Tongue (tissue), 2 donors: Measurements from ENCODE around the gene DCBLD2. TPM values are rescaled to one million over a fixed set of nuclear protein-coding genes. Genes with fewer than 3 reads are reported as not detected.
A peak's percentile ranks its signal among the peaks of the same experiment; 100 is the strongest.

Experiments used
- DNase-seq: peaks from one replicate; pipeline ENCODE4 v3.0.0-alpha.2; 2015
- total RNA-seq: library from RNA; depleted of rRNA; stranded (reverse); fragments of >200 nt; gene quantifications from one replicate; pipeline ENCODE4 v1.2.3, GENCODE V29; 2014

The DCBLD2 gene
- total RNA-seq, 1 donor from 2014 or later, result 42.6 TPM

DNA sequence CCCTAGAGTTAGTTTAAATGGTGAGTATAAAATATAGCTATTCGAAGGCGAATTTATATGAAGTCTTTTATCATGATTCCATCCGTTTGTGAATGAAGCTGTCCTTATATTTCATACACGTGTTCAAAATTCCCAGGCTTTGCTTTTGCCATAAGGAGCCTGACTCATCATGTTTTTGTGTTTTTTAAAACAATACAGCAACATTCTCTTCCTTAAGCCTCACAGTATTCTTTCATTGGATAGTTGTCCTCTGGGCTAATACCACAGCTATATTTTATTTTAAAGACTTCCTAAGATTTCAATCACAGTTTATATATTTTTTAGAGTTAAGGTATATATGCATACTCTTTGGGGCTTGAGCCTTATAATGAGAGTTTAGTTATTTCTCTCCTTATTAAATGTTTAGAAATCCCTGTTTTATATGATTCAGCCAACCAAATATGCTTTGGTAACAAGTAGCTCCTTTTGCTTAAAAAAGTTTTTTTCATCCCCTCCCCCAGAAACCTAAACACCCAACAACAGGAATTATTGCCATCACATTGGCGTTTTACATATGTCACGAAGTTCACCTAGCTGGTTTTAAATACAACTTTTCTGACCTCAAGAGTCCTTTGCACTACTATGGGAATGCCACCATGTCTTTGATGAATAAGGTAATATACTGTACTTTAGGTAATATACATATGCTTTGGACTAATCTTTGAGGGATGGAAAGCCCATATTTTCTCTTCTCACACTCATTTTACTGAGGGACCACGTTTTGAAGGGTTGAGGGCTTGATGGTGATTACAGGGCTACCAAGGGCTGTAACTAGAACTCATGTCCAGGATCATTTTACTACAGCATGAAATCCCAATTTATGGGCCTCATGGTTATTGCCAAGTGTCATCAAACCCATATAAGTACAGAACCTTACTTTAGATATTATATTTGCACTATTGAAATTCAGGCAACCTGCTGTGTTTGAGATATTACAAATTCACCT is 109.9 kb downstream of the DCBLD2 start:
- DNase-seq, result no peak

DNA sequence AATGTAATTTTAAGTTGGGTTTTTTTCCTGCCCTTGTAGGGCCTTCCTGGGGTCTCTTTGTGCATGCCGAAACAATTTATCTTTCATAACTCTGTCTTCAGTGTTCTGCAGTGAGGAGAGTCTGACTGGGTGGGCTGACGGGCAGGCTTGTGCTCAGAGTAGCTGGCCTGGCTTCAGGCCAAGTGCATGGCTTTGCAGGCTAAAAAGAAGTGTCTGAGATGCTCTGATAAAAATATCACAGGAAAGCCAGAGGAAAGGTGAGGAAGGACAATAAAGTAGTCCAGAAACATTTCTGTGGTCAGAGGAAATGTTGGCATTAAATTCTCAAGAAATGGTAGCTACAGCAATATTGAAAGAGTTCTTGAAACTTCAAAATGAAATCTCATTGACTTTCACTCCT is 112.8 kb downstream of the DCBLD2 start:
- peak; percentile 51 for DNase-seq

DNA sequence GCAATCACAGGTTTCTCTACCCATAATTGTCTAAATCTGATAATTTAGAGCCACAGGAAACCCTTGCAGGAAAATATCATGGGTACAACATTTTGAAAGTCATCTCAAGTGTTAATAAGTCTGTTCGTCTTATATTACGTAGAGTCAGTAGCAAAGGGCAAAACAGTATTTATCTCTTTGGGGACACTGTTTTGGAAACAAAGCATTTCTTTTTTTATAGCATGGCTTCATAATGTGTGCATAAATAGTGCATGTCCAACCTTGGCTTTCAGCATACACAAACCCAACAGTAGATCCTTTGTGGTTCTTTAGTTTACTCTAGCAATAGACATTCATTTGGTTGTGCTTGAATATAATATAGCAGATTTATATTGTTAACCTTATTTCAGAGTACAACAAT is 114.3 kb downstream of the DCBLD2 start:
- DNase-seq, result no peak

DNA sequence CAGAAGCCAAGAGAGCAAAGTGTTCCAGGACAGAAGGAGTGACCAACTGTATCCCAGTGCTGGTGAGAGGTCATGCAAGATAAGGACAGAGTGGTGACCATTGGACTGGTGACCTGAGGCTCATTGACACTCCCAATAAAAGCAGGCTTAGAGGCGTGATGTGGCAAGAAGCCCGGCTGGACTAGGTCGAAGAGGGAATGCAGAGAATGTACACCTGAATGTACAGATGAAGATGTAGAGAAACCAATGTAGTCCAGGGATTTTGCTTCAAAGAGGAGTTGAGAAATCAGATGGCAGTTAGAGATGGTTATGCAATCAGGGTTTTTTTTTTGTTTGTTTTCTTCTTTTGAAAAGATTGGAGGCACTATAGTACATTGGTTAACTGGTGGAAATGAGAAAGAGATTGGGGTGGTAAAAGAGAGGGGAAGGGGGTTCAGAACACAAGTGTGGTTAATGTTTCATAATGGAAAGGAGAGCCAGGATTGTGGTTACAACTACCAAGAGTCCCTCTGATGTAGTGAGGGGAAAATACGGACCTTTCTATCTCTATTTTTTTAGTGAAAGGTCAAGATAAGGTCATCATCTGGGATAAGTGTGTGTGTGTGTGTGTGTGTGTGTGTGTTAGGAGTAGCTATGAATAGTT is 115.0 kb downstream of the DCBLD2 start:
- no peak for DNase-seq

- DNase-seq, result no peak
Observed at GRCh38 chr3:98784666-98785600, 116.6 kb downstream of the DCBLD2 start.

DNA sequence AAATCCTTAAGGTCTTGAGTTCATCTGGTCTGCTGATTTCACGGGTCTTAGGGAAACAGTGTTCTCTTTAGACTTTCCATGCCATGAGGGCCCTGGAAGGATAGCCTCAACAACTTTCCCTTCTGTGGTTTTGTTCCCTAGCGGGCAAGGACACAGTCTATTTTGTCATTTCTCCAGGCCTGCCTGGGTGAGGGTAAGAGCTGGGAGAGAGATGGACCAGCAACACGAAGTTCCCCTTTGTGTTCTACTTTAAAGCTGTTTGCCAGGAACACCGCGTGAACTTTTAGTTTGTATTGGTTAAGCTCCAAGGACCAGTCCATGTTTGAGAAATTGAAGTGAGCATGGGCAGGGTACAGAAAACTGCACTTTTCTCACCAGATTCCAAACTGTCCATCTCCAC is 117.5 kb downstream of the DCBLD2 start:
- DNase-seq, result no peak

GRCh38 chr3:98782824-98783500 is 118.5 kb downstream of the DCBLD2 start:
- DNase-seq, result no peak

DNA sequence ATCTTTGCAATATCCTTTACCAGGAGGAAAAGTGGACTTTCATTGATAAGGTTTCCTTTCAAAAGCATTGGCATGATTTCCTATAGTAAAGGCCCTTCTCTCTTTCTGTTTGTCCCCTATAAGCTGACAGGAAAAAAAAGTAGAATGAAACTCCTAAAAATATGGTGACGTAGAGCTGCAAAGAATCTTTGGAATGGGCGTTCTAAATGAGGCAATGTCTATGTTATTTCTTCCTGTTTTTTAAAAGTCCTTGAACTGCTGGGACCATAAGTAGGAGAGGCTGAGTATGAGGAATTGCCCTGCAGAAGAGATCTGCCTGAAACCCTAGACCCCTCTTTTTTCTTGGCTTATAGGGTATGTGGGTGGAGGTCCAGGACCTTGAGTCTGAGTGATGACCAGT is 121.2 kb downstream of the DCBLD2 start:
- DNase-seq, result no peak

DNA sequence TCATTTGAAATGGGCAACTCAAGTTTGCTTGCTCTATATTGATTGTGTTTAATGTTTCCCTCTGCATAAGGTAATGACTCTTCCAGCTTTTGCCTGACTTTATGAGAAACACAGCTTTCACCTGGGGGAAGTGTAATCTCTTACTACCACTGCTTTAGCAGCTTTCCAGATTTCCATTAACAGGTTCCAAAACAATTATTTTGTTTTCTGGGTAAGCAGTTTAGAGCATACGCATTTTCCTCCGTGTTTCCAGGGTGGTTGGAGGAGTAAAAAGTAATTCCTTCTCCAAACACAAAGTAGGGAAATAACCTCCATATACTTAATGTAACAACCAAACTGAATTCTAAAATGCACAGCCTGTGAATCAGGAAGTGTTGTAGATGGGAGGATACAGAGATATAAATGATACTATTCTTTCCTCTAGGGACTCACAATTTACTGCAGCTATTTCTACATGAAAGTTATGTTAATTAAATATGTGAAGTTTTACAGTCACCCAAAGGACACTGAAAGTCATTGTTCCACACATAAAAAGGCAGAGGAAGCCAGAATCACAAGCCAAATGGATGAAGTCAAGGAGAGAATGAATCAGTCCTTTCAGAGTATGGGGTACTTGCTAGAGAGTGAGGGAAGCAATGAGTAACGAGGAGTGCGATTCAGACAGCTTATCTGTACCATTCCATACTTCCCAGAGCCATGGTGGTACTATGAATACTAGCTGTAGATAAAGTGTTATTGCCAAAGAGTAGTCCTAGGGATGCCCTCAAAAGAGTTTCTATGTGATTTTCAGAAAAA is 121.8 kb downstream of the DCBLD2 start:
- peak; percentile 29 for DNase-seq

DNA sequence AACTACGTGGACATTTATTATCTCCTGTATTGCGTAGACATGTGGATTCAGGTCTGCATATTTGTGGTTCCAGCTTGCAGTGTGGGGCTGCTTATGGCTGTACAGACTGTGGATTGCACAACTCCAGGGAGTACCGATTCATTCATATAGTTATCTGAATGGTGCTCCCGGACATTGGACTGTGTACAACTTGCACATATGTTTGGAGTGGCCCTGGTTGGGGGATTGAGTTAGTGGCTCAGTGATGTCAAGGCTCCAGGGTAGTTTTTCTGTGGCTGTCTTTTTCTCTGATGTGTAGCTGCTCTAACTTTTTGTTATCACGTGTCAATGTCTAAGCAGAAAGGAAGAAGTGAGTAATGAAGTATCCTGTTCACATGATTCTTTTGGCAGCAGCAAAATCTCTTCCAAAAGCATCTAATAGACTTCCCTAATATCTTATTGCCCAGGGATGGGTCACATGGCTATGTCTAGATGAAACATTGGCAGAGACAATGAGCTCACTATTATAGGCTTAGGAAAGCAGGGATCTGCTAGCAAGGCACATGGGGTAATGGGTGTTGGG is 122.6 kb downstream of the DCBLD2 start:
- DNase-seq, result no peak

DNA sequence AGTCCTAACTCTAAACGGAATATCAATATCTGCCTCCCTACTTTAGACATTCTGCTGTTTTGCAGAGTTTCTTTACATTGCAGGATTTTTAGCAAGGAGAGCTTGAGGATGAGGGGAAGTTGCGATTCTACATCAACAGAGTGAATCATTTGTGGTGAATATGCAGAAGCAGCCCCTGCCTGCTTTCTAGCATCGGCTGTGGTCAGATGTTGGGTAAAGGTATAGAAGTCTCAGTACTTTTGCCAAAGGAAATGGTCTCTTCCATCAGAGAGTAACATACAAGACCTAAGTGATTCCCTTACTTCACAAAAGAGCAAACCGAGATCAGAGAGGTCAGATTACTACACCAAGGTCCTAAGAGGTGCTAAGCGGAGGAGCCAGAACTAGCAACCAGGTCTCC is 123.1 kb downstream of the DCBLD2 start:
- DNase-seq, result no peak

DNA sequence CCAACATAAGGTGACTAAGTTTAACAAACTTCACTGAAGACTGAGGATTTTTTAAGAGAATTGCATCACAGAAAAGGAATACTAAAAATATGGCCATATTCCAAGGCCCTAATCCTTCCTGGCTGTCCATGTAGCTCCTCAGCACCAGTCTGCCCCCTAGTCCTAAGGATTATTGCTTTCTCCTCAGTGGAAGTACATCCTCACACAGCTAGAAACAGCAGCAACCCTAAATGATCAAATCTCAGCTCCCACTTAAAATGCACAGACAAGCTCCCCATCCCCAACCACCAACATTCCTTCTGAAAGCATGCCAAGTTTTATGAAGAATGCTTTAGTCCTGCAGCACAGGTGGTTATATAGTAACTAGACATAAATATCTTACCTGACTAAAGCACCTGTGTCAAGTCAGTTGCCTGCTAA is 123.7 kb downstream of the DCBLD2 start:
- no peak for DNase-seq

DNA sequence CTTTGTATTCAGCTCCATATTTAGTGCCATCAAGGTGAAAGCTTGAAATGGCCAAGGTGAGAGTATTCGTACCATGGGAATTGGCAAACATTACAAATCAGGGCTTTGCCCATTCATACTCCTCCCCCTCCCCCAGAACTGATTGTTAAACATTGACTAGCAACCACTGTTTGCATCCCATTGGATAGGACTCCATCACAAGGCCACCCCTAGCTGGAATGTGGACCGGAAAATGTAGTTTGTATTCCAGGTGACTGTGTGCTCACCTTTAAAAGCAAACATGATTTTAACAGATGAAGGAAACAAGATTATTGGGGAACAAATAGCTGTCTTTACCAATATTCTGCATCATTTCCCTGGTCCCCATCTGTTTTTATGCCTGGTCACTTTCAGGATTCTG is 124.2 kb downstream of the DCBLD2 start:
- DNase-seq, result no peak

GRCh38 chr3:98776140-98776493 is 125.4 kb downstream of the DCBLD2 start:
- DNase-seq, result no peak

GRCh38 chr3:98775459-98776139 is 125.9 kb downstream of the DCBLD2 start:
- no peak for DNase-seq

- no peak for DNase-seq
Observed at GRCh38 chr3:98772022-98772421, 129.5 kb downstream of the DCBLD2 start.

DNA sequence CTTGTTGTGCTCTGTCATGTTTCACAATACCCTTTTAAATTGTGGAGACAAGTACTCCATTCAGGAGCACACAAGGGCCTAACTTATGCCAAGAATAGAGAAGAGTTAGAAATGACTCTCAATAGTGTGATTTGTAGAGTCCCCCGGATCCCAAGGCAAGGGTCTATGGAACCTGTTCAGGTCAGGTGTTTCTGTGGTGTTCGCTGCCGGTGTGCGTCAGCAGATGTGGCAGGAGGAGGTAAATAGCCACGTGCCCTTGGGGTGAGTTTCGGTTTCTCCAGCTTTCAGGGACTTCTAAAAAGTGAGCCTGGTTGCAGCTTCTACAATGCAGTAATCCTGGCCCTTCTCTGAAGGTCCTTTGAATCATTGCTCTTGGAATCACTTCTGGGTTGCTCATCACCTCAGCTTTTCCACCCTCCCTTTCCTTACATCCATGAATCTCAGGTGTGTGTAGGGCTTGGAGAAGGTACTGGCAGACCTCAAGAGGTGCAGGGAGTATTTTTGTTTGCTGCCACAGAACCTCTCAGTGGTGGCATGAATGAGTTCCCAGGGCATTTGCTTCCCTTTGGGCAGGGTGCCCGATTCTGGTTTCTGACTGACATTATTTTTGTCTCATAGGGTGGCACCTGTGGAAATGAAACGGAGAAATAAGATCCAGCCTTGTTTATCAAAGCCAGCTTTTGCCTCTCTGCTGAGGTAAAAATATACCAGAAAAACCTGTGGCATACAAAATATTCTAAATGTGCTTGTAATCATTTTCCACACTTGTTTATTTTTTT is 131.0 kb downstream of the DCBLD2 start:
- DNase-seq, result no peak

GRCh38 chr3:98769448-98769847 is 132.0 kb downstream of the DCBLD2 start:
- DNase-seq, result no peak

- no peak for DNase-seq
Observed at GRCh38 chr3:98768961-98769360, 132.5 kb downstream of the DCBLD2 start.
